WTC11 (cell line): ENCODE data around the gene E2F2. TPM values are rescaled to one million over a fixed set of nuclear protein-coding genes. Genes with fewer than 3 reads are reported as not detected.

Experiments used
- ATAC-seq: fragments of 200-7000 bp; cut with Tn5 transposase; 2 replicates; pipeline ENCODE4 v1.10.0; 2021; ENCODE audit warnings: mild to moderate bottlenecking, moderate library complexity
- CTCF ChIA-PET: fragments of 300-600 bp; sonication (Branson Sonifier 250); formaldehyde crosslinking; loops from one replicate; lab custom pipeline; 2021; ENCODE audit warnings: antibody characterized with exemption; lab: Charles Lee
- POLR2A ChIA-PET: fragments of 350-600 bp; sonication (Branson Sonifier 250); formaldehyde crosslinking; loops from one replicate; lab custom pipeline; 2021; ENCODE audit warnings: antibody characterized with exemption; lab: Charles Lee
- DNase-seq: peaks from one replicate; pipeline ENCODE4 v3.0.0; 2021; ENCODE audit warnings: low spot score
- H3K27ac Mint-ChIP-seq: 2 replicates; pipeline ENCODE4 v1.8.0; 2021; ENCODE audit warnings: mixed read lengths
- H3K27me3 Mint-ChIP-seq: 2 replicates; pipeline ENCODE4 v1.8.0; 2021; ENCODE audit warnings: low read depth, mild to moderate bottlenecking, moderate library complexity, mixed read lengths
- H3K36me3 Mint-ChIP-seq: 2 replicates; pipeline ENCODE4 v1.8.0; 2021; ENCODE audit warnings: mixed read lengths
- H3K4me1 Mint-ChIP-seq: 2 replicates; pipeline ENCODE4 v1.8.0; 2022; ENCODE audit warnings: mixed read lengths
- H3K4me3 Mint-ChIP-seq: 2 replicates; pipeline ENCODE4 v1.8.0; 2021; ENCODE audit warnings: mild to moderate bottlenecking, moderate library complexity, mixed read lengths
- H3K9me3 Mint-ChIP-seq: 2 replicates; pipeline ENCODE4 v1.8.0; 2021; ENCODE audit warnings: mixed read lengths
- ATF1 ChIP-seq: sonication (generic); formaldehyde crosslinking; IDR thresholded peaks from 2 replicates; pipeline ENCODE4 v1.8.1; 2023; ENCODE audit warnings: mild to moderate bottlenecking, moderate library complexity, missing genetic modification reagents
- ESRRA ChIP-seq: sonication (generic); formaldehyde crosslinking; IDR thresholded peaks from 2 replicates; pipeline ENCODE4 v1.8.1; 2022; ENCODE audit warnings: mild to moderate bottlenecking, missing genetic modification reagents, borderline replicate concordance
- KAT7 ChIP-seq: sonication (generic); formaldehyde crosslinking; IDR thresholded peaks from 2 replicates; pipeline ENCODE4 v1.8.1; 2023; ENCODE audit warnings: missing genetic modification reagents, mild to moderate bottlenecking, borderline replicate concordance
- NR2C2 ChIP-seq: sonication (generic); formaldehyde crosslinking; IDR thresholded peaks from 2 replicates; pipeline ENCODE4 v1.8.0; 2022; ENCODE audit warnings: mild to moderate bottlenecking, missing genetic modification reagents
- SOX15 ChIP-seq: fragments of 250-450 bp; sonication (Bioruptor Pico); IDR thresholded peaks from 2 replicates; pipeline ENCODE4 v1.9.0; 2021; ENCODE audit warnings: mild to moderate bottlenecking
- SP1 ChIP-seq: sonication (generic); formaldehyde crosslinking; conservative IDR thresholded peaks from 2 replicates; pipeline ENCODE4 v1.8.1; 2022; ENCODE audit warnings: missing genetic modification reagents
- TEAD1 ChIP-seq: sonication (generic); formaldehyde crosslinking; IDR thresholded peaks from 2 replicates; pipeline ENCODE4 v1.8.0; 2022; ENCODE audit warnings: mild to moderate bottlenecking, missing genetic modification reagents
- TEAD4 ChIP-seq: sonication (generic); formaldehyde crosslinking; IDR thresholded peaks from 2 replicates; pipeline ENCODE4 v1.8.0; 2022; ENCODE audit warnings: mild to moderate bottlenecking, missing genetic modification reagents
- ZNF219 ChIP-seq: sonication (generic); formaldehyde crosslinking; IDR thresholded peaks from 2 replicates; pipeline ENCODE4 v1.8.0; 2023; ENCODE audit warnings: missing genetic modification reagents, mild to moderate bottlenecking, borderline replicate concordance
- ZNF232 ChIP-seq: sonication (generic); formaldehyde crosslinking; IDR thresholded peaks from 2 replicates; pipeline ENCODE4 v1.8.0; 2022; ENCODE audit warnings: mild to moderate bottlenecking, missing genetic modification reagents
- ZNF317 ChIP-seq: sonication (generic); formaldehyde crosslinking; IDR thresholded peaks from 2 replicates; pipeline ENCODE4 v1.8.1; 2023; ENCODE audit warnings: low read depth, mild to moderate bottlenecking, moderate library complexity, missing genetic modification reagents, borderline replicate concordance
- ZNF423 ChIP-seq: fragments of 250-450 bp; sonication (Bioruptor Pico); IDR thresholded peaks from 2 replicates; pipeline ENCODE4 v2.1.2; 2022; ENCODE audit warnings: mild to moderate bottlenecking, moderate library complexity
- total RNA-seq: library from RNA; stranded (reverse); gene quantifications from 3 replicates; pipeline ENCODE4 v1.2.3, GENCODE V29; 2021
- TF ChIP-seq, protein P1 (sequence below): sonication (generic); formaldehyde crosslinking; IDR thresholded peaks from 2 replicates; pipeline ENCODE4 v1.8.0; 2023; ENCODE audit warnings: missing genetic modification reagents
- TF ChIP-seq, protein P2 (sequence below): sonication (generic); formaldehyde crosslinking; IDR thresholded peaks from 2 replicates; pipeline ENCODE4 v1.8.1; 2022; ENCODE audit warnings: mild to moderate bottlenecking, moderate library complexity, missing genetic modification reagents
- TF ChIP-seq, protein P3 (sequence below): sonication (generic); formaldehyde crosslinking; conservative IDR thresholded peaks from 2 replicates; pipeline ENCODE4 v1.8.1; 2023; ENCODE audit warnings: mild to moderate bottlenecking, low read depth, missing genetic modification reagents, moderate library complexity
- TF ChIP-seq, protein P4 (sequence below): sonication (generic); formaldehyde crosslinking; IDR thresholded peaks from 2 replicates; pipeline ENCODE4 v1.8.1; 2023; ENCODE audit warnings: mild to moderate bottlenecking, moderate library complexity, missing genetic modification reagents
- TF ChIP-seq, protein P5 (sequence below): fragments of 250-450 bp; sonication (Bioruptor Pico); IDR thresholded peaks from 2 replicates; pipeline ENCODE4 v1.9.0; 2021; ENCODE audit warnings: mild to moderate bottlenecking
- TF ChIP-seq, protein P6 (sequence below): sonication (generic); formaldehyde crosslinking; IDR thresholded peaks from 2 replicates; pipeline ENCODE4 v1.8.0; 2023; ENCODE audit warnings: mild to moderate bottlenecking, missing genetic modification reagents
- TF ChIP-seq, protein P7 (sequence below): sonication (generic); formaldehyde crosslinking; IDR thresholded peaks from 2 replicates; pipeline ENCODE4 v1.8.0; 2022; ENCODE audit warnings: mild to moderate bottlenecking, missing genetic modification reagents

E2F2 gene
- total RNA-seq, 1 experiment from 2014 or later, result 5.6 TPM

DNA sequence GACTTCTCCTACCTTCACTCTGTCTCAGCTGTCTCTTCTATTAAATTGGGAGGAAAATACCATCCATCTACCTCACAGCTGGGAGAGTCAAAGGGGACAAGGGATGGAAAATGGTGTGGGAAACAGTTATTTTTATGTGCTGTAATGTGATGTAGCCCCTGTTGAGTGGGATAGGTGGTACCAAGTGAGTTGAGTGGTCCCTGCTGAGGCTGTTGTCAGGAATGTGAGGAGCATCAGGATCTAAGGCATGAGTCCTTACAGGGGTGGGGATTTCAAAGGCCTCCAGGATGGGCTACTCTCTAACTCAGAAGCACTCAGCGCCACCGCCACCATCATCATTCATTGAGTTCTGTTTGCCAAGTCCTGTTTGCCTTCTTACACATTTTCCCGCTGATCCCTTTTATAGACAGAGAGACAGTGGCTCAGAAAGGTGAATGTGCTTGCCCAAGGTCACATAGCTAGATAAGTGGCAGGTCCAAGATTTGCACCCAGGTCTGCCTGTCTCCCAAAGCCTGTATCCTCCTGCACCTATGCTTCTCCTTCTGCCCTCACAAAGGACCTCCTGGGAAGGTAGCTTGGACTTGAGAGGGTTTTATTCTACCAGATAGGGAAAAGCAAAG lies 32.8 kb upstream of the E2F2 start (continued):
- TF ChIP-seq SOX15 (CRISPR knock-in tag) (no peak), ZNF423 (CRISPR knock-in tag) (no peak), TEAD4 (CRISPR knock-in tag) (no peak), ZNF317 (CRISPR knock-in tag) (no peak), NR2C2 (no peak), ZNF232 (CRISPR knock-in tag) (no peak), ATF1 (CRISPR knock-in tag) (no peak)
- TF ChIP-seq, protein P1, sequence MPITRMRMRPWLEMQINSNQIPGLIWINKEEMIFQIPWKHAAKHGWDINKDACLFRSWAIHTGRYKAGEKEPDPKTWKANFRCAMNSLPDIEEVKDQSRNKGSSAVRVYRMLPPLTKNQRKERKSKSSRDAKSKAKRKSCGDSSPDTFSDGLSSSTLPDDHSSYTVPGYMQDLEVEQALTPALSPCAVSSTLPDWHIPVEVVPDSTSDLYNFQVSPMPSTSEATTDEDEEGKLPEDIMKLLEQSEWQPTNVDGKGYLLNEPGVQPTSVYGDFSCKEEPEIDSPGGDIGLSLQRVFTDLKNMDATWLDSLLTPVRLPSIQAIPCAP, result no peak
- TF ChIP-seq, protein P2, sequence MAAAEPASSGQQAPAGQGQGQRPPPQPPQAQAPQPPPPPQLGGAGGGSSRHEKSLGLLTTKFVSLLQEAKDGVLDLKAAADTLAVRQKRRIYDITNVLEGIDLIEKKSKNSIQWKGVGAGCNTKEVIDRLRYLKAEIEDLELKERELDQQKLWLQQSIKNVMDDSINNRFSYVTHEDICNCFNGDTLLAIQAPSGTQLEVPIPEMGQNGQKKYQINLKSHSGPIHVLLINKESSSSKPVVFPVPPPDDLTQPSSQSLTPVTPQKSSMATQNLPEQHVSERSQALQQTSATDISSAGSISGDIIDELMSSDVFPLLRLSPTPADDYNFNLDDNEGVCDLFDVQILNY, result no peak
- TF ChIP-seq, protein P3, sequence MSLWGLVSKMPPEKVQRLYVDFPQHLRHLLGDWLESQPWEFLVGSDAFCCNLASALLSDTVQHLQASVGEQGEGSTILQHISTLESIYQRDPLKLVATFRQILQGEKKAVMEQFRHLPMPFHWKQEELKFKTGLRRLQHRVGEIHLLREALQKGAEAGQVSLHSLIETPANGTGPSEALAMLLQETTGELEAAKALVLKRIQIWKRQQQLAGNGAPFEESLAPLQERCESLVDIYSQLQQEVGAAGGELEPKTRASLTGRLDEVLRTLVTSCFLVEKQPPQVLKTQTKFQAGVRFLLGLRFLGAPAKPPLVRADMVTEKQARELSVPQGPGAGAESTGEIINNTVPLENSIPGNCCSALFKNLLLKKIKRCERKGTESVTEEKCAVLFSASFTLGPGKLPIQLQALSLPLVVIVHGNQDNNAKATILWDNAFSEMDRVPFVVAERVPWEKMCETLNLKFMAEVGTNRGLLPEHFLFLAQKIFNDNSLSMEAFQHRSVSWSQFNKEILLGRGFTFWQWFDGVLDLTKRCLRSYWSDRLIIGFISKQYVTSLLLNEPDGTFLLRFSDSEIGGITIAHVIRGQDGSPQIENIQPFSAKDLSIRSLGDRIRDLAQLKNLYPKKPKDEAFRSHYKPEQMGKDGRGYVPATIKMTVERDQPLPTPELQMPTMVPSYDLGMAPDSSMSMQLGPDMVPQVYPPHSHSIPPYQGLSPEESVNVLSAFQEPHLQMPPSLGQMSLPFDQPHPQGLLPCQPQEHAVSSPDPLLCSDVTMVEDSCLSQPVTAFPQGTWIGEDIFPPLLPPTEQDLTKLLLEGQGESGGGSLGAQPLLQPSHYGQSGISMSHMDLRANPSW (CRISPR knock-in tag), result no peak
- TF ChIP-seq, all 79 proteins: peak for 0

DNA sequence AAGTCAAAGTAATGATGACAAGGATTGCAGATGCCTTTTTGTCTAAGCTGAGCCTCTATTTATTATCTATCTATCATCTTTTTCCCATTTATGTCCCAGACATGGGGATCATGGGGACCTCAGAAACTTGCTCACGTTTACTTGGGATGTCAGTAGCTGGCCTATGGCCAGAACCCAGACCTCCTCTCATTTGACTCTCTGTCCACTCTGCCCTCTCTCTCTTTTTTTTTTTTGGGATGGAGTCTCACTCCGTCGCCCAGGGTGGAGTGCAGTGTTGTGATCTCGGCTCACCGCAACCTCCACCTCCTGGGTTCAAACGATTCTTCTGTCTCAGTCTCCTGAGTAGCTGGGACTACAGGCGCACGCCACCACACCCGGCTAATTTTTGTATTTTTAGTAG lies 32.0 kb upstream of the E2F2 start:
- POLR2A ChIA-PET, result interaction anchor here (0.6 kb wide), 1 partner anchor 65 kb away, joined by 5 read pairs; no protein-coding TSS in a partner anchor
- Mint-ChIP-seq H3K36me3 (peaks cover 7% of the 10 kb centered on the region), H3K4me3 (peak overlapping the region; percentile 8; the same call in 1 of the 2 replicates), H3K9me3 (no peaks in the 10 kb centered on the region), H3K27ac (peak overlapping the region; percentile 94), H3K27me3 (no peaks in the 10 kb centered on the region), H3K4me1 (peaks cover 71% of the 10 kb centered on the region)
- ATAC-seq (no peak), DNase-seq (no peak)
- CTCF ChIA-PET, result interaction anchor here (0.9 to 4.9 kb wide), 2 partner anchors 72 to 75 kb away, joined by 7 to 51 read pairs; no protein-coding TSS in a partner anchor
- TF ChIP-seq ZNF232 (CRISPR knock-in tag) (no peak), ESRRA (no peak), KAT7 (CRISPR knock-in tag) (no peak), SP1 (CRISPR knock-in tag) (no peak), ZNF219 (CRISPR knock-in tag) (no peak), TEAD1 (CRISPR knock-in tag) (no peak)
- TF ChIP-seq, protein P4, sequence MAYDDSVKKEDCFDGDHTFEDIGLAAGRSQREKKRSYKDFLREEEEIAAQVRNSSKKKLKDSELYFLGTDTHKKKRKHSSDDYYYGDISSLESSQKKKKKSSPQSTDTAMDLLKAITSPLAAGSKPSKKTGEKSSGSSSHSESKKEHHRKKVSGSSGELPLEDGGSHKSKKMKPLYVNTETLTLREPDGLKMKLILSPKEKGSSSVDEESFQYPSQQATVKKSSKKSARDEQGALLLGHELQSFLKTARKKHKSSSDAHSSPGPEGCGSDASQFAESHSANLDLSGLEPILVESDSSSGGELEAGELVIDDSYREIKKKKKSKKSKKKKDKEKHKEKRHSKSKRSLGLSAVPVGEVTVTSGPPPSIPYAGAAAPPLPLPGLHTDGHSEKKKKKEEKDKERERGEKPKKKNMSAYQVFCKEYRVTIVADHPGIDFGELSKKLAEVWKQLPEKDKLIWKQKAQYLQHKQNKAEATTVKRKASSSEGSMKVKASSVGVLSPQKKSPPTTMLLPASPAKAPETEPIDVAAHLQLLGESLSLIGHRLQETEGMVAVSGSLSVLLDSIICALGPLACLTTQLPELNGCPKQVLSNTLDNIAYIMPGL (CRISPR knock-in tag), result no peak
- TF ChIP-seq, protein P5, sequence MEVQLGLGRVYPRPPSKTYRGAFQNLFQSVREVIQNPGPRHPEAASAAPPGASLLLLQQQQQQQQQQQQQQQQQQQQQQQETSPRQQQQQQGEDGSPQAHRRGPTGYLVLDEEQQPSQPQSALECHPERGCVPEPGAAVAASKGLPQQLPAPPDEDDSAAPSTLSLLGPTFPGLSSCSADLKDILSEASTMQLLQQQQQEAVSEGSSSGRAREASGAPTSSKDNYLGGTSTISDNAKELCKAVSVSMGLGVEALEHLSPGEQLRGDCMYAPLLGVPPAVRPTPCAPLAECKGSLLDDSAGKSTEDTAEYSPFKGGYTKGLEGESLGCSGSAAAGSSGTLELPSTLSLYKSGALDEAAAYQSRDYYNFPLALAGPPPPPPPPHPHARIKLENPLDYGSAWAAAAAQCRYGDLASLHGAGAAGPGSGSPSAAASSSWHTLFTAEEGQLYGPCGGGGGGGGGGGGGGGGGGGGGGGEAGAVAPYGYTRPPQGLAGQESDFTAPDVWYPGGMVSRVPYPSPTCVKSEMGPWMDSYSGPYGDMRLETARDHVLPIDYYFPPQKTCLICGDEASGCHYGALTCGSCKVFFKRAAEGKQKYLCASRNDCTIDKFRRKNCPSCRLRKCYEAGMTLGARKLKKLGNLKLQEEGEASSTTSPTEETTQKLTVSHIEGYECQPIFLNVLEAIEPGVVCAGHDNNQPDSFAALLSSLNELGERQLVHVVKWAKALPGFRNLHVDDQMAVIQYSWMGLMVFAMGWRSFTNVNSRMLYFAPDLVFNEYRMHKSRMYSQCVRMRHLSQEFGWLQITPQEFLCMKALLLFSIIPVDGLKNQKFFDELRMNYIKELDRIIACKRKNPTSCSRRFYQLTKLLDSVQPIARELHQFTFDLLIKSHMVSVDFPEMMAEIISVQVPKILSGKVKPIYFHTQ, result no peak
- TF ChIP-seq, protein P6, sequence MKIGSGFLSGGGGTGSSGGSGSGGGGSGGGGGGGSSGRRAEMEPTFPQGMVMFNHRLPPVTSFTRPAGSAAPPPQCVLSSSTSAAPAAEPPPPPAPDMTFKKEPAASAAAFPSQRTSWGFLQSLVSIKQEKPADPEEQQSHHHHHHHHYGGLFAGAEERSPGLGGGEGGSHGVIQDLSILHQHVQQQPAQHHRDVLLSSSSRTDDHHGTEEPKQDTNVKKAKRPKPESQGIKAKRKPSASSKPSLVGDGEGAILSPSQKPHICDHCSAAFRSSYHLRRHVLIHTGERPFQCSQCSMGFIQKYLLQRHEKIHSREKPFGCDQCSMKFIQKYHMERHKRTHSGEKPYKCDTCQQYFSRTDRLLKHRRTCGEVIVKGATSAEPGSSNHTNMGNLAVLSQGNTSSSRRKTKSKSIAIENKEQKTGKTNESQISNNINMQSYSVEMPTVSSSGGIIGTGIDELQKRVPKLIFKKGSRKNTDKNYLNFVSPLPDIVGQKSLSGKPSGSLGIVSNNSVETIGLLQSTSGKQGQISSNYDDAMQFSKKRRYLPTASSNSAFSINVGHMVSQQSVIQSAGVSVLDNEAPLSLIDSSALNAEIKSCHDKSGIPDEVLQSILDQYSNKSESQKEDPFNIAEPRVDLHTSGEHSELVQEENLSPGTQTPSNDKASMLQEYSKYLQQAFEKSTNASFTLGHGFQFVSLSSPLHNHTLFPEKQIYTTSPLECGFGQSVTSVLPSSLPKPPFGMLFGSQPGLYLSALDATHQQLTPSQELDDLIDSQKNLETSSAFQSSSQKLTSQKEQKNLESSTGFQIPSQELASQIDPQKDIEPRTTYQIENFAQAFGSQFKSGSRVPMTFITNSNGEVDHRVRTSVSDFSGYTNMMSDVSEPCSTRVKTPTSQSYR (CRISPR knock-in tag), result no peak
- TF ChIP-seq, protein P7, sequence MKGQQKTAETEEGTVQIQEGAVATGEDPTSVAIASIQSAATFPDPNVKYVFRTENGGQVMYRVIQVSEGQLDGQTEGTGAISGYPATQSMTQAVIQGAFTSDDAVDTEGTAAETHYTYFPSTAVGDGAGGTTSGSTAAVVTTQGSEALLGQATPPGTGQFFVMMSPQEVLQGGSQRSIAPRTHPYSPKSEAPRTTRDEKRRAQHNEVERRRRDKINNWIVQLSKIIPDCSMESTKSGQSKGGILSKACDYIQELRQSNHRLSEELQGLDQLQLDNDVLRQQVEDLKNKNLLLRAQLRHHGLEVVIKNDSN (CRISPR knock-in tag), result no peak
